GM21528 (cell line): Measurements from ENCODE around the gene RIPOR3.

Source experiments
- ATAC-seq: cut with Tn5 transposase; IDR thresholded peaks from one replicate; pipeline ENCODE4 v1.9.1; 2021; ENCODE audit warnings: mild to moderate bottlenecking, moderate library complexity; ENCODE audit not compliant: unreplicated experiment, low FRiP score

RIPOR3 gene

DNA sequence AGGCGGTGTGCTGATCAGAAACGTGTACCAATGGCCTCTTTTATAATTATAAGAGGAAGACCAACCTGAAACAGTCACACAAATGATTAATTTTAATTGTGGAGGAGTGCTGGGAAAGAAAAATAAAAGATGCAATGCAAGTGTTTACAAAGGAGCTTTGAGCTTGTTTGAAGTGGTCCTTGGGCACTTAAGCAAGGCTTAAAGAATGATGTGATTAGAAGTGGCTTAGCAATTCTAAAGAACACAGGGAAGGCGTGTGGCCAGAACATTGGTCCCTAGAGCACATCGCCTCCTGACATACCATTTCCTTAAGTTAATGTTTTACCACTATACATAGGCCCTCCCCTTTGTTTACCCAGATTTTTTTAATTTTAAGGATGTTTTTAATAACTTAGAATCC, 155.0 kb downstream of the RIPOR3 start:
- no peak for ATAC-seq
